Ishikawa (cell line): ENCODE data around the gene RPUSD1.

Source experiments
- CEBPB ChIP-seq: IDR thresholded peaks from 2 replicates; pipeline ENCODE4 v1.6.1; 2012
- CREB1 ChIP-seq: IDR thresholded peaks from 2 replicates; pipeline ENCODE4 v1.6.1; 2012; ENCODE audit warnings: low read depth
- EGR1 ChIP-seq: IDR thresholded peaks from 2 replicates; pipeline ENCODE4 v1.6.1; 2012
- EP300 ChIP-seq: IDR thresholded peaks from 2 replicates; pipeline ENCODE4 v1.6.1; 2012; ENCODE audit warnings: borderline replicate concordance
- FOXM1 ChIP-seq: IDR thresholded peaks from 2 replicates; pipeline ENCODE4 v1.6.1; 2012; ENCODE audit warnings: low read depth, borderline replicate concordance
- NFIC ChIP-seq: IDR thresholded peaks from 2 replicates; pipeline ENCODE4 v1.6.1; 2012
- RAD21 ChIP-seq: IDR thresholded peaks from 2 replicates; pipeline ENCODE4 v1.6.1; 2012; ENCODE audit warnings: low read depth
- TAF1 ChIP-seq: IDR thresholded peaks from 2 replicates; pipeline ENCODE4 v1.6.1; 2012; ENCODE audit warnings: low read depth, mild to moderate bottlenecking
- TCF12 ChIP-seq: IDR thresholded peaks from 2 replicates; pipeline ENCODE4 v1.6.1; 2012; ENCODE audit warnings: low read depth
- TEAD4 ChIP-seq: IDR thresholded peaks from 2 replicates; pipeline ENCODE4 v1.6.1; 2012
- YY1 ChIP-seq: IDR thresholded peaks from 2 replicates; pipeline ENCODE4 v1.6.1; 2012; ENCODE audit warnings: low read depth
- ZBTB7A ChIP-seq: IDR thresholded peaks from 2 replicates; pipeline ENCODE4 v1.6.1; 2012; ENCODE audit warnings: low read depth
- TF ChIP-seq, protein P1 (sequence below): IDR thresholded peaks from 2 replicates; pipeline ENCODE4 v1.6.1; 2012; ENCODE audit warnings: low read depth, mild to moderate bottlenecking
- TF ChIP-seq, protein P2 (sequence below): IDR thresholded peaks from 2 replicates; pipeline ENCODE4 v1.6.1; 2012
- TF ChIP-seq, protein P3 (sequence below): IDR thresholded peaks from 2 replicates; pipeline ENCODE4 v1.6.1; 2012

The RPUSD1 gene

DNA sequence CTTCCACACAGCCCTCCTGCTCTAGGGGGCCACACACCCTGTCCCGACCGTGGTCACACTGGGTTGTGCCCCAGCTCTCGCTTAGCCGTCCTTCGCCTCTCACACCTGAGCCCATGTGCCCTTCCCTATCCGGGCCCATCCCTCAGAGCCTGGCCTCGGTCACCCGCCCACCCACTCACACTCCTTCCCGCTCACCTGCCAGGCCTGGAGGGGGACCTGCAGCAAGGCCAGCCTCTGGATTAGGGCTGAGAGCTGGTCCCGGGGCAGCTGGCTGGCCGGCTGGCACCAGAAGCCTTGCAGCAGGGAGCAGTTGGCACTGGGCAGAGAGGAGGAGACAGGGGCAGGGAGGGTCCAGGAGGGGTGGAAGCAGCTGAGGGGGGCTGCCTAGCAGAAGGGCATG lies 9.7 kb downstream of the RPUSD1 start:
- TF ChIP-seq ZBTB7A, result no peak
- TF ChIP-seq NFIC, result no peak
- TF ChIP-seq TEAD4, result no peak
- TF ChIP-seq EGR1, result no peak
- TF ChIP-seq, protein P1, sequence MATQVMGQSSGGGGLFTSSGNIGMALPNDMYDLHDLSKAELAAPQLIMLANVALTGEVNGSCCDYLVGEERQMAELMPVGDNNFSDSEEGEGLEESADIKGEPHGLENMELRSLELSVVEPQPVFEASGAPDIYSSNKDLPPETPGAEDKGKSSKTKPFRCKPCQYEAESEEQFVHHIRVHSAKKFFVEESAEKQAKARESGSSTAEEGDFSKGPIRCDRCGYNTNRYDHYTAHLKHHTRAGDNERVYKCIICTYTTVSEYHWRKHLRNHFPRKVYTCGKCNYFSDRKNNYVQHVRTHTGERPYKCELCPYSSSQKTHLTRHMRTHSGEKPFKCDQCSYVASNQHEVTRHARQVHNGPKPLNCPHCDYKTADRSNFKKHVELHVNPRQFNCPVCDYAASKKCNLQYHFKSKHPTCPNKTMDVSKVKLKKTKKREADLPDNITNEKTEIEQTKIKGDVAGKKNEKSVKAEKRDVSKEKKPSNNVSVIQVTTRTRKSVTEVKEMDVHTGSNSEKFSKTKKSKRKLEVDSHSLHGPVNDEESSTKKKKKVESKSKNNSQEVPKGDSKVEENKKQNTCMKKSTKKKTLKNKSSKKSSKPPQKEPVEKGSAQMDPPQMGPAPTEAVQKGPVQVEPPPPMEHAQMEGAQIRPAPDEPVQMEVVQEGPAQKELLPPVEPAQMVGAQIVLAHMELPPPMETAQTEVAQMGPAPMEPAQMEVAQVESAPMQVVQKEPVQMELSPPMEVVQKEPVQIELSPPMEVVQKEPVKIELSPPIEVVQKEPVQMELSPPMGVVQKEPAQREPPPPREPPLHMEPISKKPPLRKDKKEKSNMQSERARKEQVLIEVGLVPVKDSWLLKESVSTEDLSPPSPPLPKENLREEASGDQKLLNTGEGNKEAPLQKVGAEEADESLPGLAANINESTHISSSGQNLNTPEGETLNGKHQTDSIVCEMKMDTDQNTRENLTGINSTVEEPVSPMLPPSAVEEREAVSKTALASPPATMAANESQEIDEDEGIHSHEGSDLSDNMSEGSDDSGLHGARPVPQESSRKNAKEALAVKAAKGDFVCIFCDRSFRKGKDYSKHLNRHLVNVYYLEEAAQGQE, result no peak

DNA sequence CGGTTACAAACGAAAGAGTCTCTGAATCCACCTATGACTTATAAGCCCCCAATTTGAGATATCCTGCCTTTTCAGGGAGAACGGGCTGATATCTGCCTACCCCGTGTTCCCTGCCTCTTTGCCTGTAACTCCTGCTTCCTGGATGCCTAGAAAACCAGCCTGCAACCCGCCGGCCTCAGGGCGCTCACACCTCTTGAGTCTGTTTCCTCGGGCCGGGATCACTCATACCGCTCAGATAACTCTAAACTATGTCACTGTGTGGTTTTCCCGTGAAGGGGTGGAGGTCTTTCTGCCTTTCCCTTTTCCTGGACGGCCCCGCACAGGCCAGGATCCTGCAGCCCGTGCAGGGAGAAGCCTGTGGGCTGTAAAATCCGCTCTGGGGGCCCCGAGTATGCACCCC lies 10.4 kb downstream of the RPUSD1 start:
- TF ChIP-seq, protein P2, sequence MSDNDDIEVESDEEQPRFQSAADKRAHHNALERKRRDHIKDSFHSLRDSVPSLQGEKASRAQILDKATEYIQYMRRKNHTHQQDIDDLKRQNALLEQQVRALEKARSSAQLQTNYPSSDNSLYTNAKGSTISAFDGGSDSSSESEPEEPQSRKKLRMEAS, result no peak
- TF ChIP-seq, protein P1, result no peak
- TF ChIP-seq FOXM1, result no peak
- TF ChIP-seq CEBPB, result no peak
- TF ChIP-seq NFIC, result no peak
- no peak for TF ChIP-seq TCF12

DNA sequence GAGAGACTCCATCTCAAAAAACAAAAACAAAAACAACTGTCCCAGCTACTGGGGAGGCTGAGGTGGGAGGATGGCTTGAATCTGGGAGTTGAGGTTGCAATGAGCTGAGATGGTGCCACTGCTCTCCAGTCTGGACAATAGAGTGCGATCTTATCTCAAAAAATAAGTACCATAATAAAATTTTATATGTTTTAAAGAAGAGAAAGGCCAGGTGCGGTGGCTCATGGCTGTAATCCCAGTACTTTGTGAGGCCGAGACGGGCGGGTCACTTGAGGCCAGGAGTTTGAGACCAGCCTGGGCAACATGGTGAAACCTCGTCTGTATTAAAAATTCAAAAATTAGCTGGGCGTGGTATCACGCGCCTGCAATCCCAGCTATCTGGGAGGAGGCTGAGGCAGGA lies 11.4 kb downstream of the RPUSD1 start:
- TF ChIP-seq, protein P2, result no peak
- TF ChIP-seq TCF12, result no peak
- TF ChIP-seq CREB1, result no peak
- no peak for TF ChIP-seq YY1
- no peak for TF ChIP-seq CEBPB
- TF ChIP-seq EGR1, result no peak
- TF ChIP-seq EP300, result no peak
- no peak for TF ChIP-seq TEAD4
- TF ChIP-seq, protein P3, sequence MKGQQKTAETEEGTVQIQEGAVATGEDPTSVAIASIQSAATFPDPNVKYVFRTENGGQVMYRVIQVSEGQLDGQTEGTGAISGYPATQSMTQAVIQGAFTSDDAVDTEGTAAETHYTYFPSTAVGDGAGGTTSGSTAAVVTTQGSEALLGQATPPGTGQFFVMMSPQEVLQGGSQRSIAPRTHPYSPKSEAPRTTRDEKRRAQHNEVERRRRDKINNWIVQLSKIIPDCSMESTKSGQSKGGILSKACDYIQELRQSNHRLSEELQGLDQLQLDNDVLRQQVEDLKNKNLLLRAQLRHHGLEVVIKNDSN, result no peak
- TF ChIP-seq RAD21, result no peak
- TF ChIP-seq, protein P1, result no peak
- no peak for TF ChIP-seq NFIC
- TF ChIP-seq FOXM1, result no peak
- no peak for TF ChIP-seq ZBTB7A
- TF ChIP-seq TAF1, result no peak

DNA sequence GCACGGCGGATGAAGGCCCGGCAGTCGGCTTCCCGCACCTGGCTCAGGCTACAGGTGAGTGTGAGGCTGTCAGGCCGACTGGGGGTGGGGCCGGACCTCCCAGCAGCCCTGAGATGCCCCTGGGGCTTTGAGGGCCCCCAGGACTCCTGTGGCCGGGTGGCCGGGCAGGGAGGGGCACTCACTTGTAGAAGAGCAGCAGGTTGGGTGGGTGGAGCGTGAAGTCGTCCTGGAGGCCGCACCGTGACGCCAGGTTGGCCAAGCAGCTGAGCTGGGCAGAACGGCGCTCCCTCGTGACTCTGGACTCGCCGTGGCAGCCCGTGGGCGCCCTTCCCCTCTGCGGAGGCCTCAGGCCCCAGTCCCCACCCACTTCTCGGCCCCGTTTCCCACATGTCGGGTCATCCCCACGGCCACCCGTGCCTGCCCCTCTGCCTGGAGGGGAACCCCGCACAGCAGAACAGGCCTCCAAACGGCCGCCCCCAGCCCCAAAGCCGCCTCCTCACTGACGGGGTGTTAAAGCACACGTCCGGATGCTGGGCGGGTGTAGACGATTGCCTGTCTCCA lies 12.9 kb downstream of the RPUSD1 start:
- no peak for TF ChIP-seq CREB1
- no peak for TF ChIP-seq CEBPB
- TF ChIP-seq YY1, result no peak
- TF ChIP-seq, protein P3, result no peak
- no peak for TF ChIP-seq ZBTB7A
- no peak for TF ChIP-seq NFIC
- TF ChIP-seq TEAD4, result no peak
- TF ChIP-seq, protein P2, result no peak
- no peak for TF ChIP-seq TCF12
- TF ChIP-seq RAD21, result no peak
- TF ChIP-seq TAF1, result no peak
- TF ChIP-seq, protein P1, result no peak
- no peak for TF ChIP-seq EP300
- TF ChIP-seq FOXM1, result no peak
- TF ChIP-seq EGR1, result no peak
